Measurements from ENCODE around the gene LRIT3. TPM values are rescaled to one million over a fixed set of nuclear protein-coding genes. Genes with fewer than 3 reads are reported as not detected.

Gene LRIT3
- total RNA-seq, 1 donor from 2014 or later, result 0.08 TPM

GRCh38 chr4:109809655-109810054 is 38.3 kb upstream of the LRIT3 start:
- TF ChIP-seq CTCF (IDR thresholded peaks at IDR 0.05; ENCODE audit: insufficient read depth, low read length, poor library complexity, severe bottlenecking), result no peak
- no peaks in the 10 kb centered on the region for H3K27me3 ChIP-seq (ENCODE audit: control insufficient read depth, insufficient read depth, low read length)
- H3K4me3 ChIP-seq (ENCODE audit: low read depth, low read length), result no peak overlapping the region
- H3K36me3 ChIP-seq (ENCODE audit: control insufficient read depth, insufficient read depth, low read length), result no peaks in the 10 kb centered on the region
- DNase-seq (ENCODE audit: low read depth), result no peak

DNA sequence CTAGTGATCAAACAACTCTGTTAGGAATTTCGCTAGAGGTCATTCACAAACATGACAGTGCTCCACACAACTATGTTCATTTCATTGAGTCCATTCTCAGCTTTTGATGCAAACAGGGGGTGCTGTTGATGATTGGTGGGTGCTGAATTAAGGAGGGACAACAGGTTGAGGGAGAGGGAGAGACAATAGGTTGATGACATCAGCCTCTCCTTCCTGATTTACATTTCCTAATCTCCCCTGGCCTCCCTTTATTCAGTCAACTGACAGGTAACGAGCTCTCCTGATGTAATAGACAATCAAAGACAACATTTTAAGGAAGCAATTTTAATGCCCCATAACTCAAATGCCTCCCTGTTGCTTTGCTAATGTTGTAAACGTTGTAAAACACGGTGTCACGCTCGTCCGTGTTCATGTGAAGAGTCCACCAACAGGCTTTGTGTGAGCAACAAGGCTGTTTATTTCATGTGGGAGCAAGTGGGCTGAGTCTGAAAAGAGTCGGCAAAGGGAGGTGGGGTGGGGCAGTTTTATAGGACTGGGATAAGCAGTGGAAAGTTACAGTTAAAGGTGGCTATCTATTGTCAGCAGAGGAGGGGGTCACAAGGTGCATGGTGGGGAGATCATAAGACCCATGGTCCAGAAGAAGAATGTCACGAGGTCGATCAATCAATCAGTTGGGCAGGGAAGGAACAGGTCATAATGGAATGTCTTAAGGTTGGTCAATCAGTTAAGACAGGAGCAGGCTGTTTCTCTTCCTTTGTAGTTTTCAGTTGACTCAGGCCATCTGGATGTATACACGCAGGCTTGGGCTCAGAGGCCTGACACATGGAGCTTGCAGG is 37.1 kb upstream of the LRIT3 start:
- Histone ChIP-seq H3K27me3 (ENCODE audit: control insufficient read depth, insufficient read depth, low read length) (no peaks in the 10 kb centered on the region), H3K4me3 (ENCODE audit: low read depth, low read length) (no peak overlapping the region), H3K36me3 (ENCODE audit: control insufficient read depth, insufficient read depth, low read length) (no peaks in the 10 kb centered on the region)
- no peak for DNase-seq (ENCODE audit: low read depth)
- TF ChIP-seq CTCF (IDR thresholded peaks at IDR 0.05; ENCODE audit: insufficient read depth, low read length, poor library complexity, severe bottlenecking), result no peak

DNA sequence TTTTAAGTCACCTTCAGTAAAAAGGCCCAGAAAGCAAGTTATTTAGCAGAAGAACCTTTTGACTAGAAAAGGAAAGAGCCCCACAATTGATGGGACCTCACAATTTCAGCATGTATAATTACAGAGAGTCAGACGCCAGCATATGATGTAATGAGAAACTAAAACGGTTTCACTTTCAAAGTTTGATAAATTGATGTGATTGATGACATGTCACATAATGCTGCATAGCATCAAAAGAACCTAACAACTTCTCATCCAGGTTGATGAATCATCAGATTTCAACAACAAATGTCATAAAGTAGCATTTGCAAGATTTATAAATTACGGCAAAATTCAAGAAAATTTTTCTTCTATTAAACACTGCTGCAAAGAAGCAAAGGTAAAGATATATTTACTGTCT is 36.2 kb upstream of the LRIT3 start:
- H3K27me3 ChIP-seq (ENCODE audit: control insufficient read depth, insufficient read depth, low read length), result no peaks in the 10 kb centered on the region
- no peaks in the 10 kb centered on the region for H3K36me3 ChIP-seq (ENCODE audit: control insufficient read depth, insufficient read depth, low read length)
- H3K4me3 ChIP-seq (ENCODE audit: low read depth, low read length), result no peak overlapping the region
- no peak for TF ChIP-seq CTCF (IDR thresholded peaks at IDR 0.05; ENCODE audit: insufficient read depth, low read length, poor library complexity, severe bottlenecking)
- no peak for DNase-seq (ENCODE audit: low read depth)

- Histone ChIP-seq H3K27me3 (ENCODE audit: control insufficient read depth, insufficient read depth, low read length) (no peaks in the 10 kb centered on the region), H3K36me3 (ENCODE audit: control insufficient read depth, insufficient read depth, low read length) (no peaks in the 10 kb centered on the region), H3K4me3 (ENCODE audit: low read depth, low read length) (peak within 1 kb of the TSS; percentile 99)
- DNase-seq (ENCODE audit: low read depth), result peak; percentile 89
- no peak for TF ChIP-seq CTCF (IDR thresholded peaks at IDR 0.05; ENCODE audit: insufficient read depth, low read length, poor library complexity, severe bottlenecking)
These were observed 32.5 kb upstream of the LRIT3 start, which contains the start of gene GAR1 for GRCh38 chr4:109815151-109816081. Gene GAR1, plus strand, starts transcription at chr4:109815762. Its CDS starts 403 bp downstream, at chr4:109816165.

DNA sequence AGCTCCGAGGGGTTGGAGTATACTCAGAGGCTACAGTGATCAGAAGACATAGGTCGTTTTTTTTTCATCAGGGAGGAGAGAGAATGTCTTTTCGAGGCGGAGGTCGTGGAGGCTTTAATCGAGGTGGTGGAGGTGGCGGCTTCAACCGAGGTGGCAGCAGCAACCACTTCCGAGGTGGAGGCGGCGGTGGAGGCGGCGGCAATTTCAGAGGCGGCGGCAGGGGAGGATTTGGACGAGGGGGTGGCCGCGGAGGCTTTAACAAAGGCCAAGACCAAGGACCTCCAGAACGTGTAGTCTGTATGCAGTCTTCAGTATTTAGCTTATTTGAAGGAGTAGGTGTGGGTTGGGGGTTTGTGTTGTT is 31.8 kb upstream of the LRIT3 start:
- no peaks in the 10 kb centered on the region for H3K27me3 ChIP-seq (ENCODE audit: control insufficient read depth, insufficient read depth, low read length)
- peak overlapping the region; percentile 99 for H3K4me3 ChIP-seq (ENCODE audit: low read depth, low read length)
- H3K36me3 ChIP-seq (ENCODE audit: control insufficient read depth, insufficient read depth, low read length), result no peaks in the 10 kb centered on the region
- TF ChIP-seq CTCF (IDR thresholded peaks at IDR 0.05; ENCODE audit: insufficient read depth, low read length, poor library complexity, severe bottlenecking), result no peak
- no peak for DNase-seq (ENCODE audit: low read depth)
